Heart left ventricle (tissue), 13 donors: ENCODE results near the gene GSTM3.

Source experiments
- POLR2A ChIP-seq, 2 donors: fragments of 450-650 bp; IDR thresholded peaks; one replicate each; pipeline ENCODE4 v1.6.1; 2017; ENCODE audit warnings: antibody characterized with exemption in 2 of 2, mild to moderate bottlenecking in 2 of 2, moderate library complexity in 2 of 2
- TF ChIP-seq, protein P1 (sequence below), 12 donors: fragments of 200-600 bp; sonication (generic) in 4 of 12; IDR thresholded peaks; one replicate each; pipeline versions ENCODE4 v1.5.0 to v1.8.0; 2018 to 2022; ENCODE audit warnings: antibody characterized with exemption in 12 of 12, mild to moderate bottlenecking in 5 of 12
- donor health status: ischemic (EF 13 %, LVEDD 7.1; RV severe dilation, severe dysfunction).
- donor health status: DM: no; HTN: yes; CAD: no.
- donor health status: DM: no; HTN: no; CAD: no.
- donor health status: ischemic (EF 25% LVEDD 6.9; RV normal size, moderate dysfunction).
- donor health status: ischemic (EF 25% LVEDD 5.7; RV mildly dilated, moderate dysfunction).
- donor health status: ischemic (EF 35%, LVEDD 5.7; RV mildly dilated, moderate dysfunction).
- donor health status: nonischemic (EF 11% LVEDD 7.7; RV severe dilation, severe dysfunction).
- donor health status: DM: yes; HTN: yes; CAD: no.
- donor health status: PGD.
- donor health status: ischemic (EF 29% LVEDD 5.4; RV normal size, mild dysfunction).
- donor health status: nonischemic (EF 23%, LVEDD 6.1; RV moderate dilation, normal function).

DNA sequence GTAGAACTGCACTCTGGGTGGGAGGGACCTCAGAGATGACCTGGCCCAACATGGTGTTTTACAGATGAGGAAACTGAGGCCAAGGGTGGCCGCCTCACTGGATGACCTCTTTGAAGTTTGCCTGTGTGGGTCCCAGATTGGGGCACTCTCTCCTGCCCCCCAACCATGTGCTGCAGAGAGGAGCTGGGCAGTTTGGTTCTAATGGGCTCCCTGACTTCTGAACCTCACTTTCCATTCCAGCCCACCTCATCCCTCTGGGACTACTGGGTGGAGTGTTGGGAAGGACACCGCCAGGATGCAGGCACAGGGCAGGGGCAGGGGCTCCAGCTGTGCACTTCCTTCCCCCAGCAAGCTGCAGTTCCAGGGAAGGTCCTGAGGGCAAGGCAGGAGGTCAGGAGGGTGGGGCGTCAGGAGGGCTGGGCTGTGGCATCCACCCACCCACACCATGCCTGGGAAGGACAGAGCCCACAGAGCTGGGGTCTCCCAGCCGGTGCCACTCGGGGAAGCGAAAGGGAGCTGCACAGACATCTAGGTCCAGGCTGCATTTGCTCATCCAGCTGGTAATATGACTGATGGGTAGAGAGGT, 33.2 kb upstream of the GSTM3 start:
- TF ChIP-seq POLR2A (IDR thresholded peaks at IDR 0.05), result no peak
- TF ChIP-seq, protein P1, sequence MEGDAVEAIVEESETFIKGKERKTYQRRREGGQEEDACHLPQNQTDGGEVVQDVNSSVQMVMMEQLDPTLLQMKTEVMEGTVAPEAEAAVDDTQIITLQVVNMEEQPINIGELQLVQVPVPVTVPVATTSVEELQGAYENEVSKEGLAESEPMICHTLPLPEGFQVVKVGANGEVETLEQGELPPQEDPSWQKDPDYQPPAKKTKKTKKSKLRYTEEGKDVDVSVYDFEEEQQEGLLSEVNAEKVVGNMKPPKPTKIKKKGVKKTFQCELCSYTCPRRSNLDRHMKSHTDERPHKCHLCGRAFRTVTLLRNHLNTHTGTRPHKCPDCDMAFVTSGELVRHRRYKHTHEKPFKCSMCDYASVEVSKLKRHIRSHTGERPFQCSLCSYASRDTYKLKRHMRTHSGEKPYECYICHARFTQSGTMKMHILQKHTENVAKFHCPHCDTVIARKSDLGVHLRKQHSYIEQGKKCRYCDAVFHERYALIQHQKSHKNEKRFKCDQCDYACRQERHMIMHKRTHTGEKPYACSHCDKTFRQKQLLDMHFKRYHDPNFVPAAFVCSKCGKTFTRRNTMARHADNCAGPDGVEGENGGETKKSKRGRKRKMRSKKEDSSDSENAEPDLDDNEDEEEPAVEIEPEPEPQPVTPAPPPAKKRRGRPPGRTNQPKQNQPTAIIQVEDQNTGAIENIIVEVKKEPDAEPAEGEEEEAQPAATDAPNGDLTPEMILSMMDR (IDR thresholded peaks at IDR 0.05), result no peak
